ENCODE measurements around the gene SMIM26. TPM values are rescaled to one million over a fixed set of nuclear protein-coding genes. Genes with fewer than 3 reads are reported as not detected.

The SMIM26 gene
- total and polyA plus RNA-seq, 2 of the 13 experiments (the other 11 are each of a cell fraction or from before 2014, with no cell fraction given) = 214 to 249 TPM

- TF ChIP-seq FOXA3 (CRISPR knock-in tag; IDR thresholded peaks at IDR 0.05) = peak; percentile 52; the same call in 1 of the 2 replicates
- peak; percentile 89; the same call in 1 of the 2 replicates for TF ChIP-seq SOX5 (CRISPR knock-in tag; IDR thresholded peaks at IDR 0.05; ENCODE audit: borderline replicate concordance)
- TF ChIP-seq, protein P1, sequence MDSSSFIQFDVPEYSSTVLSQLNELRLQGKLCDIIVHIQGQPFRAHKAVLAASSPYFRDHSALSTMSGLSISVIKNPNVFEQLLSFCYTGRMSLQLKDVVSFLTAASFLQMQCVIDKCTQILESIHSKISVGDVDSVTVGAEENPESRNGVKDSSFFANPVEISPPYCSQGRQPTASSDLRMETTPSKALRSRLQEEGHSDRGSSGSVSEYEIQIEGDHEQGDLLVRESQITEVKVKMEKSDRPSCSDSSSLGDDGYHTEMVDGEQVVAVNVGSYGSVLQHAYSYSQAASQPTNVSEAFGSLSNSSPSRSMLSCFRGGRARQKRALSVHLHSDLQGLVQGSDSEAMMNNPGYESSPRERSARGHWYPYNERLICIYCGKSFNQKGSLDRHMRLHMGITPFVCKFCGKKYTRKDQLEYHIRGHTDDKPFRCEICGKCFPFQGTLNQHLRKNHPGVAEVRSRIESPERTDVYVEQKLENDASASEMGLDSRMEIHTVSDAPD (CRISPR knock-in tag; IDR thresholded peaks at IDR 0.05) = 0 out of 2 replicates have a peak, but pooled peaks have one; percentile 42
- TF ChIP-seq NR2F6 (IDR thresholded peaks at IDR 0.05) = peak; percentile 49; the same call in 1 of the 2 replicates
- TF ChIP-seq NR2F6 (CRISPR knock-in tag; IDR thresholded peaks at IDR 0.05) = peak; percentile 51; the same call in 1 of the 2 replicates
- peak; percentile 57; a peak in 2 of 4 replicates for TF ChIP-seq NR2F1 (CRISPR knock-in tag; IDR thresholded peaks at IDR 0.05)
- no peak for TF ChIP-seq ZNF264 (CRISPR knock-in tag; IDR thresholded peaks at IDR 0.05)
- TF ChIP-seq SOX6 (IDR thresholded peaks at IDR 0.05) = no peak
- peak; percentile 59 for TF ChIP-seq SOX6 (CRISPR knock-in tag; IDR thresholded peaks at IDR 0.05)
- peak; percentile 22; the same call in 1 of the 2 replicates for TF ChIP-seq HIC2 (CRISPR knock-in tag; IDR thresholded peaks at IDR 0.05; ENCODE audit: low read depth)
- TF ChIP-seq, protein P2, sequence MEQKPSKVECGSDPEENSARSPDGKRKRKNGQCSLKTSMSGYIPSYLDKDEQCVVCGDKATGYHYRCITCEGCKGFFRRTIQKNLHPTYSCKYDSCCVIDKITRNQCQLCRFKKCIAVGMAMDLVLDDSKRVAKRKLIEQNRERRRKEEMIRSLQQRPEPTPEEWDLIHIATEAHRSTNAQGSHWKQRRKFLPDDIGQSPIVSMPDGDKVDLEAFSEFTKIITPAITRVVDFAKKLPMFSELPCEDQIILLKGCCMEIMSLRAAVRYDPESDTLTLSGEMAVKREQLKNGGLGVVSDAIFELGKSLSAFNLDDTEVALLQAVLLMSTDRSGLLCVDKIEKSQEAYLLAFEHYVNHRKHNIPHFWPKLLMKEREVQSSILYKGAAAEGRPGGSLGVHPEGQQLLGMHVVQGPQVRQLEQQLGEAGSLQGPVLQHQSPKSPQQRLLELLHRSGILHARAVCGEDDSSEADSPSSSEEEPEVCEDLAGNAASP (CRISPR knock-in tag; IDR thresholded peaks at IDR 0.05; ENCODE audit: borderline replicate concordance) = peak; percentile 14; the same call in 1 of the 2 replicates
- TF ChIP-seq FOXA1 (IDR thresholded peaks at IDR 0.05) = no peak
- peak; percentile 64 for TF ChIP-seq FOXA1 (CRISPR knock-in tag; IDR thresholded peaks at IDR 0.05)
- TF ChIP-seq ZNF646 (CRISPR knock-in tag; IDR thresholded peaks at IDR 0.05) = no peak
- no peak for TF ChIP-seq GABPA (IDR thresholded peaks at IDR 0.05; ENCODE audit: low read depth, low read length)
- no peak for TF ChIP-seq GABPA (CRISPR knock-in tag; IDR thresholded peaks at IDR 0.05; ENCODE audit: low read depth)
These were observed 33.1 kb upstream of the SMIM26 start (continued) for GRCh38 chr20:18533978-18534644.

Data from HepG2 (cell line).